HG02678 (cell line): Measurements from ENCODE around the gene ZNF180.
"Not testable (repeated sequence)": the region's sequence is repeated elsewhere in the genome, so short reads cannot be mapped to it uniquely, and the experiment has no call there.

ENCODE experiments used
- ATAC-seq: cut with Tn5 transposase; IDR thresholded peaks from one replicate; pipeline ENCODE4 v1.9.1; 2021; ENCODE audit warnings: mild to moderate bottlenecking, moderate library complexity; ENCODE audit not compliant: unreplicated experiment

ZNF180 gene

DNA sequence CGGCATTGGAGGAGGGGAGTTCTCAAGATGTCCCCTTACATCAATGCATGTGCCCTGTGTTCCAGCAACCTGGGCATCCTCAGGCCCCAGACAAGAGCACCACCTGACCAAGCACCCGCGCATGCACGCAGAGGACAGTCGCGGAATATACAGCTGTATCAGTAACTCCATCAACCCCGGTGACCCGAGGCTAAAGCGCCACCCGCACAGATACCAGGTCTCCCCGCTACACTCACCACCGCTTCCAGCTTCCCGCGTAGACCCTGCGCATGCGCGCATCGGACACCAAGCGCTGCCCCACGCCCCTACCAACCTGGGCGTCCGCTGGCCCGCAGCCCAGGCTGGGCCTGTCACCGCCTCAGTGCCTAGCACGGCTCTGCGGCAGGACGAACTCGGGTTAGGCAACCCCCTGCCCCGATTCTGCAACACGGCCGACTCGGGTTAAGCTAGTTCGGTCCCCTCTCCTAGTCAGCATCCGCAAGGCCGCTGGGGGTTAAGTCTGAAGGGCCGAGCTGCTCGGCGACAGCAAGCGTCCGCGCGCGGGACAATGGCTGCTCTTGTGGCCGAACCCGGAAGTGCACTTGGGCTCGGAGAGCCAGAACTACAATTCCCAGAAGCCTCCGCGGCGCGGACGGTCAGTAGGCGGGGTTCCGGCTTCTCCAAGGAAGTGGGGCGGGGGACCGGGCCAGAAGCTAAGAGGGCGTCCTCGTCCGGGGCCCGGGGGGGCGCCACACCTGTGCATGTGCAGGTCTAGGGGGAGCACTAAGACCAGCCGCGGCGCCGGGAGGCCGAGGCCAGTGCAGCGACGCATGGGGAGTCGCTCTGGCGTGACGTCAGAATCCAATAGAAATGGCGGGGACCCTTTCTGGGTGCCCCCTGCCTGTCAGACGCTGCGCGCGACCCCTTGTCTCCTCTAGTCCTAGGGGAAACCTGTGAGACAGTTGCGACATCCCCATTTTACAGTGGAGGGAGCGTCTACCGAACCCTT, at the start of gene ZNF180:
TSS of gene ZNF180 (minus strand) at position 561 of the 988 bp plus-strand sequence. CDS start 3,188 bp downstream, outside the sequence.
- peak; percentile 91 for ATAC-seq

DNA sequence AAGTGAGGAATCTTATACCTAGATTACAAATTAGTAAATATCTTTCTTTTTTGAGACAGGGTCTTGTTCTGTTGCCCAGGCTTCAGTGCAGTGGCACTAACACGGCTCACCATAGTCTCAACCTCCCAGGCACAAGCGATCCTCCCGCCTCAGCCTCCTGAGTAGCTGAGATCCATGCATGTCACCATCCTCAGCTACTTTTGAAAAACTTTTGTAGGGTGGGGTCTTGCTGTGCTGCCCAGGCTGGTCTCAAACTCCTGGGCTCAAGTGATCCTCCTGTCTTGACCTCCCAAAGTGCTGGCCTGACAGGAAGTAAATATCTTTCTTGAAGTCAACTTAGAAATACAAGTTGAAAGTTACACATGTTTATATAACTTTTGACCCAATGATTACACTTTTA, 49.2 kb upstream of the ZNF180 start:
- ATAC-seq = no peak

DNA sequence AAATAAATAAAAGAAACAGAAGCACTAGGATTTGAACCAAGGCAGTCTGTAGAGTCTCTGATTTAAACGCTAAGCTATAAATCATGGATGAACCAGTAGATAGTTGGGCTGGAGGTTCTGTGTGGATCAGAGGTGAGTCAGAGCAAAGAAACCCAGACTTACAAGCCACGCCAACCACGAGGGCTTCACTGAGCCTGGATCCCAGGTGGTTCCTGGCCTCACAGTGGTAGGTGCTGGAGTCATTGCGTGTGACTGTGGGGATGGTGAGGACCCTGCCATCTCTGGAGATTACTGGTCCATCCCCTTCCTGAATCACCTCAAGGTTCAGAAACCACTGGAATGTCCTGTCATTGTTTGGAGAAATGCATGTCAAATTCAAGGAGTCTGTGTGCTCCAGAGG, 48.4 kb upstream of the ZNF180 start:
- no peak for ATAC-seq

DNA sequence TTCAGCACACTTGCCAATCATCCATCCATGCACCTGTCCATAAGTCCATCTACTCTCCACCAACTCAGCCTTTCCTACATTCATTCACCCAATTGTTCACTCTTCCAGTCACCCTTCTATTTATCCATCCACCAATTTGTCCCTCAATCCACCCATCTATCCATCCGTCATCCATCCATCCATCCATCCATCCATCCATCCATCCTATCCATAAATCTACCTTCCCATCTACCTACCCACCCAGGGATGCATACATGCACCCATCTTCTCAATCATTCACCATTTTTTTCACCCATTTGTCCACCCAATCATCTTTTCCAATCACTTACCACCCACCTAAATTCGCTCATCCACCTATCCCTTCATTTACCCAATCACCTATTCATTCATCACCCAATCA, 43.7 kb upstream of the ZNF180 start:
- ATAC-seq = no peak

DNA sequence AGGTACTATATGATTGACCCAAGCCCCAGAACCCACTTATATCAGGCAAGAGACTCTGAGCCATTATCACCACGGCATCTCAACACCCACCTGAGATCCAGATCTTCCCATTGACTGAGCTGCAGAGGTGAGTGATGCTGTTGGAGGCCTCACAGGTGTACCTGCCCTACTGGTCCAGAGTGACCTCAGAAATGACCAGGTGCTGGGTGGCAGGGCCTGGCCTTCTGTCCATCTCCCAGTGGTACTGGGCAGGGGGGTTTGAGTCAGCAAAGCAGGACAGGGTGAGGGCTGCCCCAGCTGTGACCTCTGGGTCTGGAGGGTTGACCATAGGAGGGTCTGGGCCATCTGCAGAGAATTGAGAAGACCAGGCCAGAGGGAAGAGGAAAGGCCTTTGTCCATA, 42.3 kb upstream of the ZNF180 start:
- ATAC-seq = no peak

DNA sequence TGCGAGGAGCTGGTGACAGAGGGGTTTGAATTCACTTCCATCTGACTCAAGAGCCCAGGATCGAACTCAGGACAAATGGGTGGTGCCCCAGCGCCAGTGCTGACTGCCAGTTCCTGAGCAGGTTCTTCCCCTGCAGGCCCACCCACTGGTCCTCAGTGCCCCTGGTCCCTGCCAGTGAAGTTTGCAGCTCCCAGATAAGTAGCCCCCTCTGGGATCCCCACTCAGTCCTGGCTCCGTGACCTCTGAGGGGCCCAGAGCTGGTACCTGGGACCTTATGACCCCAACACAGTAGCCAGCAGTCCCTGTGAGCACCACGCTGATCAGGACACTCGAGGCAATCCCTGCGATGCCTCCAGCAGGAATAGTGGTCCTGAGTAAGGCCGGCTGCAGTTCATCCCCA, 40.4 kb upstream of the ZNF180 start:
- ATAC-seq = no peak

DNA sequence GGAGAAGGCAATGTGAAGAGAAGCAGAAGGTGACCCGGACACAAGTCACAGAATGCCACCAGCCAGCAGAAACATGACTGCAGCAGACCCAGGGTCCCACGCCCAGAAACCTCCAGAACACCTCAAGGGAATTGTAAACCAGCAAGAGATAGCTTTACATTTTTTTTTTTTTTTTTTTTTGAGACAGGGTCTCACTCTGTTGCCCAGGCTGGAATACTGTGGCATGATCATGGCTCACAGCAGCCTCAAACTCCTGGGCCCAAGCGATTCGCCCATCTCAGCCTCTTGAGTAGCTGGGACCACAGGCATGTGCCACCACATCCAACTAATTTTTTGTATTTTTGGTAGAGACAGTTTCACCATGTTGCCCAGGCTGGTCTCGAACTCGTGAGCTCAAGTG, 39.7 kb upstream of the ZNF180 start:
- no peak for ATAC-seq

DNA sequence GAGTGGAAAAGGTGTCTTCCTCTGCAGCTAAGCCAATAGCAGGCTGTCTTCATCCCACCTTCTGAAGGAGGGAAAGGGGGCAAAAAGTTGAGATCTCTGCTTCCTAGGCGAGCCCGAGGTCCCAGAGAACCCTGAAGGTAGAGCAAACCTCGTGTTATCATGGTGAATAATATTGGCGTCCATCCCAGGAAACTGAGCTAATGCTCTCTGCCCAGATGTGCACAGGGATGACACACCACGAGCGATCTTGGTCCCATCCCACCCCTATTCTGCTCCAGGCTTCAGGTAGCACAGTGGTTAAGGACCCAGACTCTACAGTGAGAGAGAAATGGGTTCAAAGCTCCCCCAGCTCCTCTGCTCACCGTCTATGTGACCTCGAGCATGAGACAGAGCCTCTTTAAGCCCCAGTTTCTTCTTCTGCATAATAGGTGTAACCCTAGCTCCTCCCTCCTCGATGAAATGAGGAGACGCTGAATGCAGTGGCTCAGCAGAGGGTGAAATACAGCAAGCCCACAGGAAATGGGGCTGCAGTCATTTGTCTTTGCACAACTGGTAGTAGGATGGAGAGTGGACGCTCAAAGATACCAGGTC, 39.0 kb upstream of the ZNF180 start:
- ATAC-seq = no peak

DNA sequence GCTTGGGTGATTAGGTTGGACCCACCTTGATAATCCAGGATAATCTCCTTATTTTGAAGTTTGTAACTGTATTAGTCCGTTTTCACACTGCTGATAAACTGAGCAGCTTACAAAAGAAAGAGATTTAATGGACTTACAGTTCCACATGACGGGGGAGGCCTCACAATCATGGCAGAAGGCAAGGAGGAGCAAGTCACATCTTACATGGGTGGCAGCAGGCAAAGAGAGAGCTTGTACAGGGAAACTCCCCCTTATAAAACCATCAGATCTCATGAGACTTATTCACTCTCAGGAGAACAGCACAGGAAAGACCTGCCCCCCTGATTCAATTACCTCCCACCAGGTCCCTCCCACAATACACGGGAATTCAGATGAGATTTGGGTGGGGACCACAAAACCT, 35.0 kb upstream of the ZNF180 start:
- not testable (repeated sequence) for ATAC-seq

DNA sequence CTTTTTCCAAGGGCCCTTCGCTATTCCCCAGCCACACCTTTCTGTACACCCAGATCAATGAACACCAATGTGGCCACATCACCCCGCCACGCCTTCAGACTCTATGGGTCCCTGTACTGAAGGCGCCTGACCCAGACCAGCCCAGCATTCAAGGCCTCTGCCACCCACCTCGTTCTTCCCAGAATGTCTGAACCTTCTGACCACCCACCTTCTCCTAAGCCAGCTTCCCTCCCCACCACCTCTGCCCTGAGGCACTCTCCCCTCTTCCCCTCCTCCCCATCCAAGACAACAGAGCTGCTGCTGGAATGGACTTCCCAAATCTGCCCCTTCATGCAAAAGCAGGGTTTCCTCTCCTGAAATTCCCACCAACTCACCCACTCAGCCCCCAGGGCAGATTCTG, 32.5 kb upstream of the ZNF180 start:
- no peak for ATAC-seq

DNA sequence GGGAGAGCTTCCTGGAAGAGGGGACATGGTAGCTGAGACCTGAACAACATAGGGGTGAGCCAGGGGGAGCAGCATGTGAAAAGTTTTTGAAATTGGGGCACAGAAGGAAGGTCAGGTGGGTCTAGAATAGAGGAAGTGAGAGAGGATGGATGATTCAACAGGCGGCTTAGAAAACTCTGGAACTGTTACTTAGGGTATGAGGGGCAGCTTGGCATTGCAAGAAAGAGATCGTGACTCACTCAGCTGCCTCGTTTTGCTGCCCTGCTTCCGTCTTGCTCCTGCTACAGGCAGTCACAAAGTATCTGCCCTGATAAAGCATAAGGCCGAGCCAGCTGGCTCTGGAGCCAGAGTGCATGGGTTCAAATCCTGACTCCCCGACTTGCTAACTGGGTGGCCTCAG, 30.5 kb upstream of the ZNF180 start:
- no peak for ATAC-seq

DNA sequence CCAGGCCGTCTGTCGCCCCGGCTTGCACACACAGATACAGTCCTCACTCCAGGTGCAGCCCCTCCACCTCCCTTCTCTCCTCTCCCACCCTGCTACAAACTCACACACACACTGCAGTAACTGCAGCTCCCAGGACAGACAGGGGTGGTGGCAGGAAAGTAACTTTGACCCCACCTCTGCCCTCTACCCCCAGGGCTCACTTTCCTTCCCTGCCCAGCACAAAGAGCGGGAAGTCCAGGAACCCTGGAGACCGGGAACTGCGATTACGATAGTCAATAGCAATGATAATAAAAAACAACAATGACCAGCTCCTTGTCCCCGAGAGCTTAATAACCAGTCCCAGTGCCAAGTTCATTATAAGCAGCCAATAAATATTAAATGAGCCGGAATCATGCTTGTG, 29.2 kb upstream of the ZNF180 start, which contains the start of gene CEACAM20:
TSS of gene CEACAM20 (minus strand) at position 140 of the 400 bp plus-strand sequence. CDS start 166 bp downstream, outside the sequence.
- no peak for ATAC-seq

DNA sequence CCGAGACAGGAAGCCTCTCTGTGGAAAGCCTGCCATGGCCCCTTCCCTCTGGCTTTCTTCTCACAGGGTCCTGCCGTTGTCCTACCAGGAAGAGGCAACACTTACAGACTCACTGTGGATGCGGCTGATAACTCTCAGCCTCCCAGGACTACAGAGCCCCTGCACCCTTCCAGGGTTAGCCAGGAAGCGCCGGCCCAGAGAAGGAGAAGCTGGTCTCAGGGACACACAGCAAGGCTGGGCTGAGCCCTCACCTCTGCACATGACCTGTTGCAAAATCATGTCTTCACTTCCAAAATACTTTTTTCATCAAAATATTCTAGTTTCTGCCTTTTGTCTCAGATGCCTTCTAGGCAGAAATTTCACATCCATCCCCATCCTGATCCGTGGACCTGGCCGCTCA, 27.2 kb upstream of the ZNF180 start:
- ATAC-seq = no peak

DNA sequence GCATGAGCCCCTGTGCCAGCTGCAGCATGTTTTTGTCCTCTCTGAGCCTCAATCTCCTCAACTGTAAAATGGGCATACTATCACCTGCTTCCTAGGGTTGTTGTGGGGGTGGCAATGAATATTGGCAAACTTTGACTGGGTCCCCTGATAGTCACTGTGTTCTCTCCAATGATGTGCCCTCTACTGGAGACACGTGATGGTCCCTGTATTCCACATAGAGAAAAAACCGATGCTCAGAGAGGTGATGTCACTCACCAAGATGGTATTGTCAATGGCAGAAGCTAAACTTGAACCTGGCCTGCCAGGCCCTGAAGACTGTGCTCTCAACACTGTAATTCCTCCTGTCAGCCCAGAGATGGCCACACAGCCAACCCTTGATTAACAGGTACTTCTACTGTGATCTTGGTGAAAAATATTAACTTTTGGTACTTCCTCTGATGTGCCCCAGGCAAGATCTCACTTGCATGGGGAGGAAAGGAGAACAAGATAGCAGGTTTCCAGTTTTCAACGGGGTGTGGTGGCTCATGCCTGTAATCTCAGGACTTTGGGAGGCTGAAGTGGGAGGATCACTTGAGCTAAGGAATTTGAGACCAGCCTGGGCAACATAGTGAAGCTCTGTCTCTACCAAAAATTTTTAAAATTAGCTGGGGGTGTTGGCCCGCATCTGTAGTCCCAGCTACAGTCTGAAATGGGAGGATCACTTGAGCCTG, 25.6 kb upstream of the ZNF180 start:
- no peak for ATAC-seq

DNA sequence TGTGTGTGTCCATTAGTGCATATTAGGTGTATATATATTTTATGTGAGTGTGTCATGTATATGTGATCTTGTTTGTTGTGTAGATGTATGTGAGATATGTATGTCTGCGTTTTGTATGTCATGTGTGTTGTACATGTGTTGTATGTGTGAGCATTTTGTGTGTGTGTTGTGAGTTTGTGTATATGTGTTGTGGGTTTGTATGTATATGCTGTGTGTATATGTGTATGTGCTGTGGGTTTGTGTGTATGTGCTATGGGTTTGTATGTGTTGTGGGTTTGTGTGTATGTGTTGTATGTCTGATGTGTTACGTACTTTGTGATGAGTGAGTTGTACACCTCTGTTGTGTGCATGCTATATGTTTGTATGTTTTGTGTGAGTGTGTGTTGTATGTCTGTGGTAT, 21.0 kb upstream of the ZNF180 start:
- ATAC-seq = no peak

DNA sequence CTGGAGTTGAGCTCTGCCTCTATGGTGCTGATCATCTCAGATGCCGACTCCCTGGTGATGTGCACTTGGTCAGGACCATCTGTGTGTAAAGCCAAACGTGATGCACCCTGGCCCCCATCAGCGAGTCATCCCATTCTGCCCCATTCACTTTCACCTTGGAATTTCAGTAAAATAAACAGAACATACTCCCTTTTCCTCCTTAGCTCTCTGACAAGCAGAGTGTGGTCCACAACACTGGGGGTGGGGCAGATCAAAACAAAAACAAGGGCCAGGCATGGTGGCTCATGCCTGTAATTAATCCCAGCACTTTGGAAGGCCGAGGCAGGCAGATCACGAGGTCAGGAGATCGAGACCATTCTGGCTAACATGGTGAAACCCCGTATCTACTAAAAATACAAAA, 16.8 kb upstream of the ZNF180 start:
- no peak for ATAC-seq

DNA sequence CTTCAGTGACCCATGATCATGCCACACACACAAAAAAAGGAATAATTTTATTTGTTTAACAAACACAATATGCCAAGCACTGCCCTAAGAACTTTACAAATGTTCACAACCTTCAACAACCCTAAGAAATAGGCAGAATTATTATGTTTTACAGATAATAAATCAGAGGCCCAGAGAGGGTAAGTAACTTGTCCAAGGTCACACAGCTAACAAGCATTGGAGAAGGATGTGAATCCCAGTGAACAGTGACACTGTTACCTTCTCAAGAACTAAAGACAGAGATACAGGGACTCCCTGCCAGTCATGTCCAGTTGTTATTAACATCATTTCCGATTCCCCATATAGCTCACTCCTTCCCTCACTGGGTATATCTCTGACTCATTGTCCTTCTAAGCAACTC, 15.6 kb upstream of the ZNF180 start:
- no peak for ATAC-seq

DNA sequence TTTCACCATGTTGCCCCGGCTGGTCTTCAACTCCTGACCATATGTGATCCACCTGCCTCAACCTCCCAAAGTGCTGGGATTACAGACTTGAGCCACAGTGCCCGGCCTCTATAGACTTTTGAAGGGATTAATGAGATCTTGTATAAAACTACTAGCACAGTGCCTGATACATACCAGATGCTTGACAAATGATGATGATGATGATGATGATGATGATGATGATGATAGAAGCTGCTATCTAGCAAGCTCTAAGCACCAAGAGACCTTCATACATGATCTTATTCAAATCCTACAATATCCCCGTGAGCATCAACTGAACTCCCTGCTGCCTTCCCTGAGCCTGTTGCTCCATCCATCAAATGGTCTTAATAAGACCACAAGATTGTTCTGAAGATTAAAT, 14.7 kb upstream of the ZNF180 start:
- ATAC-seq = no peak

DNA sequence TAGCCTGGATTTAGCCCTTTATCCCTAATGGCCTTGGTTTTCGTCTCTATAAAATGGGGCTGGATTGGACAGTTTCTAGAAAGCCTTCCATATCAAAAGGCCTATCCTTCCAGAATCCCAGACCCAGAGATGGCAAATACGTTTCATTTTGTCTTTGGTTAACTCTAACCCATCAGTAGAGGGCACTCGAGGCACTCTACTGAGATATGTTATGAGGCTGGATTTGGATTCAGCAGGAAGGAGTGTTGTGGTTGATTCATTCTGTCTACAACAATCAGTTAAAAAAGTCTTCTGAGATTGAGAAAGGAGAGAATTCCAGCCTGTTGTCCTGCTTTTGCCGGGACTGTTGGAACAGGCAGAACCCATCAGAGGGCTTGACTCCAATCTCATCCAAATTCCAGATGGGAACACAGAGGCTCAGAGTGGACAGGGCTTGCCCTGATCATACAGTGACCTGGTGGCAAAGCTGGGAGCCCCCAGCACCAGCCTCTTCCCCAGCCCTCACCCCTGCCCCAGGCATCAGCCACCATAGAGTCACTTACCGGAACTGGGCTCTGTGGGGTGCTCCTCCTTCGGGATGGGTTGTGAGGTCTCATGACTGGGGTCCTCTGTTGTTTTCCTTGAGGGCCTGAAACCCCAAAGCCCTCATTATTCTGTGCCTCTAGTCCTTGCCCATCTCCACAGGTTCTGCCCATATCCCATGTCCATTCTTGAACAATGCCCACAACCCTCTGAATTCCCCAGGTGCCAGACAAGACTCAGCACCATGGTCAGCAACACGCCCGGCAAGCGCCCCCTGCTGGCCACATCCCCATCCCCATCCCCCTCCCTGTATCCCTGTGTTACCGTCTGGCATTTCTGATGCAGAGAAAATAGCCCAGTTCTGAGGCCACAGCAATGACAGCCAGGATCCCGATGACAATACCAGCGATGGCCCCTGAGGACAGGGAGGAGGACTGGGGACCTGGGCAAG, 12.3 kb upstream of the ZNF180 start:
- ATAC-seq = no peak

DNA sequence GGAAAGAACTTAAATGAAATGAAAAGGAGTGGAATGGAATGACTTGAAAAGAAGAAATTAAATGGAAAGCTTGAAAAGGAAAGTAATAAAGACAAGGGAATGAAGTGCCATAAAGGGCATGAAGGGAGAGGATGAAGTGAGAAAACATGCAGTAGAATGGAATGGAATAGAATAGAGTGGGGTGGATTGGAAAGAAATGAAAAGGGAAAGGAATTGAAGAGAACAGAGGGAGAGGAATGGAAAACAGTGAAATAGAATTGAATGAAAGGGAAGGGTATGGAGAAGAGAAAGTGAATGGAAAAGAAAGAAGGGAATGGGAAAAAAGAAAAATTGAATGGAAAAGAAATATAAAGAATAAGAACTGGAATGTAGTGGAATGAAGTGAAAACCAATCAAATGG, 9.2 kb upstream of the ZNF180 start:
- ATAC-seq = no peak
